Adipose tissue (tissue), 3 donors: ENCODE measurements around the gene R3HDM2. TPM values are rescaled to one million over a fixed set of nuclear protein-coding genes. Genes with fewer than 3 reads are reported as not detected.

Experiments used
- H3K27ac ChIP-seq: one replicate; pipeline ENCODE4 v1.5.1; 2013; ENCODE audit warnings: low read depth, low read length
- WGBS, 3 donors: extraction: QIAGEN DNeasy Blood & Tissue Kit; methylation state at CpG; one replicate each; pipeline ENCODE4 v1.1.7; 2013; 5-methylcytosine and 5-hydroxymethylcytosine counted together
- polyA plus RNA-seq, 3 donors: library from polyadenylated mRNA; stranded (reverse); fragments of 200-250 nt; gene quantifications; one replicate each; pipeline ENCODE4 v1.2.3, GENCODE V29; 2013
- donor health status: healthy with polysubstance abuse.
- donor health status: Bipolar disorder and iron deficiency.
- donor health status: healthy.

R3HDM2 gene
- polyA plus RNA-seq, 3 donors: 11.7 to 24.2 (median 18.1) TPM

DNA sequence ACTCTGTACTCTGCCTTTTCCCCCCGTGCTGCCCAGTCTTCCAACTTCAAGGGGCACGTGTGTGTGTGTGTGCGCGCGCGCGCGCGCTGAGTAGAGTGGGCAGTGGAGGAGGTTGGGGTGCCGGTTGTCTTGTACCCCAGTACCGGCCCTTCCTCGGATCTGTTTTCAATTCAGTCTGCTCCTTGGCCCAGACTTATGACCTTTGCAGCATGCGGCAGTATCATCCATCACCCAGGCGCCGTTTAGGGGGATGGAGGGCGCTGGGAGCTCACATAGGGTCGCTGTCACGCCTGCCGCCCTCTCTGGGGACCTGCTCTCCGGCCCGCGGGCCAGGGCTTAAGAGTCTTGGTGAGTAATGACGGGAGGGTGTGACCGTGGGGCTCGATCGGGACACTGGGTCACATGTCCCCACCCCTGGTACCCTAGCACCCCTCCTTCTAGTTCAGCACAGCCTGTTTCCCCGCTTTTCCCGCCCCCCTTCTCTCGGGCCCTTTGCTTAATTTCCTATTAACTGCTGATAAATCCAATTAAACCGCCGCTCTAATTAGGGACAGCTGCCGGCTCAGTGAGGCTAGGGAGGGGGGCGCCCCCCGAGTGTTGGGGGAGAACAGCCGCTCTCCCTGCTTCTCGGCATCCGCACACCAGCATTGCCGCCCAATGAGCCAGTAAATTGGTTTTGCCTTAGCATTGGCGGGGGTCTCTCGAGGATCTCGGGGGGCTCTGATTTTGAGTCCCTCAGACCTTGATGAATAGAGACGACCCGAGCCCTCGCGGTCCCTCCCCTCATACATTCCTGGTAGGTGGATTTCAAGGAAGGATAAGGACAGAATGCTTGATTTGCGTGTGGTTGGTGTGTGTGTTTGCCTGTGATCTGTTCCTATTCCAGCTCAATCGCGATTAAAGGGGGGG is 189.2 kb downstream of the R3HDM2 start:
- no peak overlapping the region for H3K27ac ChIP-seq
- 8 to 11% (median 10%) methylated on average over 48 of the region's 48 CpGs for WGBS, 3 donors

DNA sequence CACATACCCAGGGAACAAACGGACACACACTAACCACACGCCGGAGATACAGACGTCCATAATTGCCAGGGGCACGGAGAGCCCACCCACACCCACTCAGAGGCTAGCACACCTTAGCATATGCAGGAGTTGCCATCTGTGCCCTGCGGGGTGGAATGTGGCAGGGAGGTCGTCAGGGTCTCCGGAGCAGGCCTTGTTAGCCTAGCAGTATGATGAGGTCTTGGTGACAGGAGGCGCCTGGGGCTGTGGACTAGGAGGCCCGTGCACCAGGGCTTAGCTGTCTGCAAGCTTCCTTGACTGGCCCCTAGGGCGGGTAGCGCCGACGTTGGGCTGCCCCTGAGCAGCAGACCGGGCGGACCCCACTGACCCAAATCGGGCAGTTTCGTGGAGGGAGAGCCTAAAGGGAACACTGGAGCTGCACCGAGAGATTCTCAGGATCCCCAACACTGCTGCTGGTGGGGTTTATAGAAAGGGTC is 189.9 kb downstream of the R3HDM2 start:
- WGBS, 3 donors: 11 to 21% (median 14%) methylated on average over 19 of the region's 19 CpGs
- no peak overlapping the region for H3K27ac ChIP-seq

DNA sequence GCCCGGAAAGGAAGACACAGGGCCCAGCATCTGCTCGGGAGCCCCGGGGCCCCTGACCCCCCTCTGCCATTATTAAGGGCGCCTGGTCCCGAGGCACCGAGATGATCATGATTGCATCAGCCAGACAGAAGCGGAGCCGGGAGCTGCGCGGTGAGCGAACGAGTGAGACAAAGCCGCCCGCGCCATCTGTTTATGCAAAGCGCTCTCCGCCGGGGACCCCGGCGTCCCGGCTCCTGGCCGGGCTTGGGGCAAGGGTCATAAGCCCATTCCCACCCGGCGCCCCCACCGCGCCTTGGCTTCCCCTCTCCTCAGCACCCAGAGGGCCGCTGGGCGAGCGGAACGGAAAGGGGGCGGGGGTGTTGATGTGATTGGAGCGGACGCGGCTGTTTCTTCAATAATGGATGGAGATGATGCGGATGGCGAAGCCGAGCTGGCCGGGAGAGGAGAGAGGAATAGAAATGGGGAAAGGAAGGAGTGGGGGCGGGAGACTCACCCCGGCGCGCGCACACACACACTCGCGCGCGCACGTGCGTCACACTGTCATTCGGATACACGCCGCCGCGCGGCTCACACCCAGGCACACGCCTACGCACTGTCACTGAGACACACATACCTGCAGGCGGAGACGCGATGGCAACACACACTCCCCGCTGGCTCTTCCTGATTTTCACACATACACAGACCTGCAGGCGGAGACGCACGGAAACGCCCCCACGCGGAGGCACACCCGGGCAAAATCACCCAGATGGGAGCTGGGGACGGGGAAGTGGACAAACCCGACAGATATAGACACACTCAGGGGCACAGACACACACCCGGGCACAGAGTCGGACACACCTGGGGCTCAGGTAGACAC is 190.5 kb downstream of the R3HDM2 start:
- 1% methylated on average over 70 to 72 of the region's 72 CpGs for WGBS, 3 donors
- no peak overlapping the region for H3K27ac ChIP-seq

DNA sequence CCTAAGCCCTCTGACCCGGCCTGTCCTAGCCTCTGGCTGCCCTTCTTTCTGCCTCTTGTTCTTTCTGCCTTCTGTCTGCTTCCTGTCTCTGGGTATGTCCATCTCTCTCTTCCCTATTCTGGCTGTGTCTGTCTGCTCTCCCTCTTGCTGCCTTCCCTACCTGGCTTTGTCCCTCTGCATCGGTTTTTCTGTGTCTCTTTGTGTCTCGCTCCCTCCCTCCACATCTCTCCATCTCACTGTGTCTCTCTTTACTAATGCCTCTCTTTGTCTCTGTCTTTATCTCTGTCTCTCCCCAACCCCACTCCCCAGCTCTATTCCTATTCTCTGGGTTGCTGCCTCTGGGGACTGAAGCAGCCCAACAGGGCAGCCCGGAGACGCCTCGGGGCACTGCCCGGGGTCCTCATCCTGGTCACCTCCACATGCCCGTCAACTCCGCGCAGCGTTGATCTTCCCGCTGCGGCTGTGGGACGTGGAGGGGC is 191.2 kb downstream of the R3HDM2 start:
- H3K27ac ChIP-seq: no peak overlapping the region
- WGBS, 3 donors: 0 to 3% (median 2%) methylated on average over 14 of the region's 14 CpGs

DNA sequence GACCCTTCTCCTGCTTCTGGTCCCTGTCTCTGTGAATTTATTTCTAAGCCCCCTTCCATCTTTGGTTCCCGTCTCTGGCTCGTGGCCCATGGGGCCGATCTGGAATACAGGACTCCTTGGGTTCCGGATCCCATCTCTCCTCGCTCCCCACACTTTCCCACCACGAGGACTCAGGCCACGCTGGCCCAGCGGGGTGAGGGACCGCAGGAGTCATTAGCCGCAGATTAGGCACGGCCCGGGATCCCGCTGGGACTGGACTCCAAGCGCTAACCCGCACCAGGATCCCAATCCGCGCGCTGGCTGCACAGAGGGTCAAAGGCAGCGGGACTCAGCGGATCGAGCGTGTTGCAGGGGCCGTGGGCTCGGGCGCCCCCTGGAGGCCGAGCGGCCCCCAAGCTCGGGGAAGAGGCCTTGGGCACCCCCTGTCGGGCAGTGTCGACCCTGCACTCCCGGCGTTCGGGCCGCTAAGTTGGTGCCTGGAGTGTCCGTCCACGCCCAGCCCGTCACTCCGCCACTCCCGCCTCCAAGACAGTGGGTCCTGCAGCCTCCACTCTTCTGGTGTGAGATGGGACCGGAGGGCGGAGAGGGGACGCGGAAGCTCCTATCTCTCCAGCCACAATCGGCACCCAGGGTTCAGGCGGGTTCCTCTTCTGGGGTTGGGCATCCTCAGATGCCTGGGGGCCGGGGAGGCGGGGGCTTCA is 191.8 kb downstream of the R3HDM2 start:
- H3K27ac ChIP-seq: no peak overlapping the region
- 1 to 2% (median 1%) methylated on average over 34 to 47 of the region's 47 CpGs for WGBS, 3 donors

DNA sequence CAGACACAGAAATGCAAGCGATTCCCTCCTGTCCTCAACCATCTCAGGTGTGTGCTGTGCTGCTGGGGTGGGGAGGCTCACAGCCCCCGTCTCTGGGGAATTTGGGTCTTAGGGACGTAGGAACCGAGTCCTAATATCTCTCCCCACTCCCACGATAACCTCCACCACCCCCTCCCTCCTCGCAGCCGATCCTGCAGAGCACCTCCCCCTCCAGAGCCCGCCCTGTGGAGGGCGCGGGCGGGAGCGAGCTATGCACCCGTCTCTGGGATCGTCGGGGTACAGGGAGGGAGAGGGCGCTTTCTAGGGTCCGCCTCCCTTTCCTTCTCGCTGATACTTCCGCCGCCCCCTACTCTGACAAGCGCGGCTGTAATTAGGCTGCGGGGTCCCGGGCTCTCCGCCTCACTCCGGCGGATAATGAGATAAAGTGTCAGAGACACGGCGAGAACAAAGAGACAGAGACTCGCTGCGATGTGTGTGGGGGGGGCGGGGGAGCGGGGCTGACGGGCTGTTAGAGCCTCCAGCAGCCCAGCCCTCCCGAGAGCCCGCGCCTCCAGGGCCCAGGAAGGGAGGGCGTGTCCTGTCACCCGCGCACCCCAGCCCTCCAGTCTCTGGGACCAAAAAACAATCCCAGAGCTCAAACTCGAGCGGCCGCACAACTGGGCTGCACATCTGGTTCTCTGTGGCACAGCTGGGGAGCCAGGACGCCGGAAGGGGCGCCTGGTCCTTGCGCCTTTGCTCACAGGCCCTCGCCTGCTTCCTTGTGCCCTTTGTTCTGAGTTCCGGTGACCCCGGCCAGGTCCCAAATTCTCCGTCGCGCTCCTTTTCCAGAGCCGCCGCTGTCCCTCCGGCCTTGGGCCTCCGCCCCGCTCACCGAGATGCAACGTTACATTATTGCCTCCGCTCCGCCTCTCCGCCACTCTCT is 192.7 kb downstream of the R3HDM2 start:
- WGBS, 3 donors: 3 to 6% (median 3%) methylated on average over 58 to 63 of the region's 63 CpGs
- no peak overlapping the region for H3K27ac ChIP-seq

DNA sequence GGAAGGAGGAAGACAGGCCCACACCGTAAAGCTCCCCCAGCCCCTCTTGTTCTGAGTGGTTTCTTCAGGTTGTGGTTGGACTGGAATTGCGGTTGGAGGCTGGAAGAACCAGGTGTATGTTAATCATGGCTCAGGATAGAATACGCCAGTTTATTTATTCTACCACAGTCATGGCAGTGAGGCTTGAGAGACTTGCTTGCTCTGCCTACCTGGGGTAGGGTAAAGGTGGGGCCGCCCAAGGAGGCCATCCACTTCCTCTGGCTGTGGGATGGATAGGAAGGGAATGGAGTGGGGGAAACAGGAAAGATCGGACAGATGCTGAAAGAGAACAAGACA is 193.3 kb downstream of the R3HDM2 start:
- no peak overlapping the region for H3K27ac ChIP-seq
- 40 to 48% (median 44%) methylated on average over 5 of the region's 5 CpGs for WGBS, 3 donors

DNA sequence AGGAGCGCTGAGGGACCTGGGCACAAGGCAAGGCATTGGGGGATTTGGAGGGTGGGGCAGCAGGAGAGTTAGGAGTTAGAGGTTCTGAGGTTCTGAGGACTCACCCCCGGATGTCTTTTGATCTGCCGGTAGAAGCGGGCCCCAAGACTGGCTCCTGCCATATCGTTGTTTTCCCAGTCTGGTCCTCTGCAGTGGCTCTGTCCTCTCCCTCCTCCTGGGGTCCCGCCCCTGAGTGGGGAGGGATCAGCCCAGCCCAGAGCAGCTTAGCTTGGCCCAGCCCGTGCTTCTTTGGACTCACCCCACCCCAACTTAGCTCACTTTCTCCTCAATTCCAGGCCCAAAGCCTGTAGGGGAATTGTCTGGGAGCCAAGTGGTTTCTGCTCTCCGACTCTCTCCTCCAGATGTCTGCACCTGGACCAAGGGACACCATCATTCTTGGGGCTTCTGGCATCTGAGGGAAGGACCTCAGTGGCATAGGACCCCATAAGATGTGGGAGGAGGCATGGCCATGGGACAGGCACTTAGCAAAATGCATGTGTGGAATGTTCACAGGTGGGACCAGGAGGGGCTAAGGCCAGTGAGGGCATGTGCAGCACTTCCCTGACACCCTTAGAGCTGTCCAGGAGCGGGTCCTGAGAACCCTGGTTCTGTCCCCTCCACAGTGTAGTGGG is 193.8 kb downstream of the R3HDM2 start:
- H3K27ac ChIP-seq: no peak overlapping the region
- WGBS, 3 donors: 22 to 42% (median 27%) methylated on average over 7 to 9 of the region's 9 CpGs

DNA sequence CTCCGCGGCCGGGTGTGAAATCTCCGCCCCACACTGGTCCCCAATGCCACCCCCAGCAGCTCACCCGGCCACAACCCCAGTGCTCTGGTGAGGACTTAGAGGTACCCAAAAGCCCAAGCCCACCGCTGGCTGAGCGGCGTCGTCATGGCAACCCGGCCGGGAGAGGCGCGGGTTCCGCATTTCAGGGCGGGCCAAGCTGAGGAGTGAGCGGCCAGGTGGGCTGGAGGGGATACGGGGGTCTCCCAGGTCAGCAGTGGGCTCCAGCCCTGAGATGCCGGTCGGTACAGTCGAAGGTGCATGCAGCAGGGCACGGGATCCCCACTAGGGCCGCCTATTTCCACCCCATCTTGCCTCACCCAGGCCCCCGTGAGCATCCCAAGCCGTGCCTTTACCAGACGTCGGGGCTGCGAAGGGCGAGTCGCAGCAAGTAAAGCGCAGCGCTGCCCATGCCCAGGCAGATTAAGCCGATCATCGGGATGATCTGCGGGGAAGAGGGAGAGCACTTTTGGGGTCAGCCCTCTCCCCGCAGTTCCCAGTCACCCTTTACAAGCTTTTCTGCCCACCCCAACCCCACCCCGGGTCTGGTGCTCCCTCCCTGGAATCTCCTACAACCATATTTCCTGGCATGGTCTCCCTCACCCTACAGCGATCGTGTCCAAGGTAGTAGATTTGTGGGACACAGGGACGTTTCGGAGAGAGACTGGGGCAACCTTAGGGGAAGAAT is 194.5 kb downstream of the R3HDM2 start:
- WGBS, 3 donors: 21 to 33% (median 25%) methylated on average over 40 of the region's 40 CpGs
- H3K27ac ChIP-seq: no peak overlapping the region

DNA sequence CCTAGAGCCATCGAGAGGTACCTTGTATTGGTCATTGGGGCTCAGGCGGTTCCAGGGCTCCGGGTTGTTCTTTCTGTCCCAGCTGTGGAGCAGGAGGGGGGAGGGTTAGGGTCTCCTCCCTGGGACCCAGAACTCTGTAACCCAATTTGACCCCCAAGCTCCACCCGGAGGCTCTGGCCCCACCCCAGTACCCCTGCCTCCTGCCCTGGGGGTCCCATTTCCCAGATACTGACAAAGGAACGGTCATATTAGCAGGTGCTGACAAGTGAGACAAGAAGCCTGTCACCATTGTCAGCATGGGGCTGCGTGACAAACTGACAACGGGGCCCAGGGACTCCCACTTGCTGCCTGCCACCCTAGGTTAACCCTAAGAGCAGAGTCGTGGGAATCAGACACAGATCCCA is 195.1 kb downstream of the R3HDM2 start:
- WGBS, 3 donors: 61 to 71% (median 65%) methylated on average over 7 to 8 of the region's 8 CpGs
- H3K27ac ChIP-seq: no peak overlapping the region

DNA sequence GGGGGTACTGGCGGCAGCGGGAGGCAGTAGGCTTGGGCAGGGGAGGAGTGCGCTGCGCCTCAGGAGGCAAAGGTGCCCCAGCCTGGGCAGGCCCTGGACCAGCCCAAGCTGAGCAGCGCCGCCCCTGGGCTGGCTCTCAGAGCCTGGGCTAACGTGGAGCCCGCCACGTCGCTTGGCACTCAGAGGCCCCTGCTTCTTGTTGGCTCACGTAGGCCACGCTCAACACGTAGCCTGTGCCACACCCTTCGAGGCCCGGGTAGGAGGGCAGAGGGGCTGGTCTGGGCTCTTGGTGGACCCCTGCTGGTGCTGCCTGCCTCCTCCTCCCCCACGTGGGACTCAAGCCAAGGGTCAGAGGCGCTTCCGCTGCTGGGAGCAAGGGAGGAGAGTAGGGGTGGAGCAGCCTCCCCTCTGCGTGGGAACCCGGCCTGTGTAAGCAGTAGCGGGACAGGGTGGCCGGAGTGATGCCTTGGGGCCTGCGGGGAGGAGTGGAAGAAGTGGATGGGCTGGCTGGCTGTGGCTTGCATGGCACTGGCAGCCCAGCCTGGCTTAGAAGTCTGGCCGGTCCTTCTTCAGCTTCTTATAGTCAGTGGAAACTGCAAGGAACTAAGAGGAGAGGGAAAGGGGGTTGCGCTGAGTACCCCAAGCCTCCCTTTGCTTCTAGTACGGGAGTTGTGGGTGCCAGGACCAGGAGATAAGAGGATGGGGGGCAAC is 195.7 kb downstream of the R3HDM2 start:
- 65 to 75% (median 73%) methylated on average over 17 to 26 of the region's 26 CpGs for WGBS, 3 donors
- H3K27ac ChIP-seq: no peak overlapping the region

DNA sequence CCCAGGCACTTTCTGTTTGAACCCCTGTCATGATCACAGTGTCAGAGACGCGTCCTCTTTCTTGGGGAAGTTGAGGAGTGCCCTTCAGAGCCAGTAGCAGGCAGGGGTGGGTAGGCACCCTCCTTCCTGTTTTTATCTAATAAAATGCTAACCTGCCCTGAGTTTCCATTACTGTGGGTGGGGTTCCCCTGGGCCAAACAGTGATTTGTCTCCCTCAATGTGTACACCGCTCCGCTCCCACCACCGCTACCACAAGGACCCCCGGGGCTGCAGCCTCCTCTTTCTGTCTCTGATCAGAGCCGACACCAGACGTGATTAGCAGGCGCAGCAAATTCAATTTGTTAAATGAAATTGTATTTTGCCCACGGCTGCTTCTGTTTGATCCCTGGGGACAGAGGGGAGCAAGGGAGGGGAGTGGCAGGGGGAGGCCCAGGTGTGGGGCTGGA is 196.2 kb downstream of the R3HDM2 start:
- 72 to 90% (median 85%) methylated on average over 10 of the region's 10 CpGs for WGBS, 3 donors
- no peak overlapping the region for H3K27ac ChIP-seq

DNA sequence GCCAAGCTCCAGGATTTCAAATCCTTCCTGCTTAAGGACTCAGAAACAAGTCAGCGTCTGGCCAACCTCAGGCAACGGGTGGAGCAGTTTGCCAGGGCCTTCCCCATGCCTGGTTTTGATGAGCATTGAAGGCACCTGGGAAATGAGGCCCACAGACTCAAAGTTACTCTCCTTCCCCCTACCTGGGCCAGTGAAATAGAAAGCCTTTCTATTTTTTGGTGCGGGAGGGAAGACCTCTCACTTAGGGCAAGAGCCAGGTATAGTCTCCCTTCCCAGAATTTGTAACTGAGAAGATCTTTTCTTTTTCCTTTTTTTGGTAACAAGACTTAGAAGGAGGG is 196.6 kb downstream of the R3HDM2 start:
- 67 to 96% (median 69%) methylated on average over 3 of the region's 3 CpGs for WGBS, 3 donors

DNA sequence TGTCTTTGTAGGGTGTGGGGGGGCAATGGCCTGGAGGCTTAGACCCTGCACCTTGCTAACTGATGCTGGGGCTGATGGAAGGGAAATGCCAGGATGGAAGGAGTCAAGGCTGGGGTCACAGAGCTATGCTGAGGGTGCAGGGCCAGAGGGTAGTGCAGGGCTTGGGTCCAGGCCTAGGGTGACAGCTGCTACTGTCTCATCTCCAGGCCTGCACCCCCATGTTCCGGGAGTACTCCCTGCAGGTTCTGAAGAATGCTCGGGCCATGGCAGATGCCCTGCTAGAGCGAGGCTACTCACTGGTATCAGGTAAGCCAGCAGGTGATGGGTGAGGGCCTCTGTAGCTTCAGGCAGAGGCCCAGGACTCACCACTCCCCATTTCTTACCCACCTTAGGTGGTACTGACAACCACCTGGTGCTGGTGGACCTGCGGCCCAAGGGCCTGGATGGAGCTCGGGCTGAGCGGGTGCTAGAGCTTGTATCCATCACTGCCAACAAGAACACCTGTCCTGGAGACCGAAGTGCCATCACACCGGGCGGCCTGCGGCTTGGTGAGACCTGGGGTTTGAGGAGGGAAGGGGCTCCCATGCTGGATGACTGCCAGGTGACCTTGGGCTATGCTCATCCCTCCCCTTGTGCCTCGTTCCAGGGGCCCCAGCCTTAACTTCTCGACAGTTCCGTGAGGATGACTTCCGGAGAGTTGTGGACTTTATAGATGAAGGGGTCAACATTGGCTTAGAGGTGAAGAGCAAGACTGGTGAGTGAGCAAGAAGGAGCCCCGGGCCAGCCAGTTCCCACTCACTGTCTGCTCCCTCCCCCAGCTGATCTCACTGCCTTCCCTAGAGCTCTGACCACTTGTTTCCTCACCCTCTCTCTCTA is 197.2 kb downstream of the R3HDM2 start:
- 88 to 90% (median 90%) methylated on average over 15 of the region's 15 CpGs for WGBS, 3 donors
- no peak overlapping the region for H3K27ac ChIP-seq

More for the DNA sequence above, 196.6 kb downstream of the R3HDM2 start:
- no peak overlapping the region for H3K27ac ChIP-seq

DNA sequence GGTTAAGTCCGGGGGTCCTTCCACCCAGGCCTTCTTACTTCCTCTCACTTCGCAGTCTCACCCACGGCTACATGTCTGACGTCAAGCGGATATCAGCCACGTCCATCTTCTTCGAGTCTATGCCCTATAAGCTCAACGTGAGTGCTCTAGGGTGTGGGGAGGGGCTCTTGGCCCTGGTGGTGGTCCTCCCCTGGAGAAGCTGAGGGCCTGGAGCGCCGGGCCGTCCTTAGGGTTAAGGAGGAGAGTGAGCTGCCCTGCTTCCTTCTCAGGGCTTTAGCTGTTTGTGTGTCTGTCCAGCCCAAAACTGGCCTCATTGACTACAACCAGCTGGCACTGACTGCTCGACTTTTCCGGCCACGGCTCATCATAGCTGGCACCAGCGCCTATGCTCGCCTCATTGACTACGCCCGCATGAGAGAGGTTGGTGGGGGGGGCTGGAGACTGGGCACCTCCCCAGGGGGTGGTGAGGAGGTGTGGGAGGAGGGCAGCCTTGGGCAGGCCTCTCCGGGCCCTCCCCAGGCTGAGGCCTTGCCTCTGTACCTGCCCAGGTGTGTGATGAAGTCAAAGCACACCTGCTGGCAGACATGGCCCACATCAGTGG is 198.6 kb downstream of the R3HDM2 start:
- H3K27ac ChIP-seq: no peak overlapping the region
- WGBS, 3 donors: 87 to 92% (median 89%) methylated on average over 19 of the region's 19 CpGs
